BLaER1 treated with 17β-estradiol and CSF1 and Interleukin-3, amounts not matched to agents 10 nM and 100 nM (cell line): Measurements from ENCODE around the gene PYDC1.
"Not testable (repeated sequence)": the region's sequence is repeated elsewhere in the genome, so short reads cannot be mapped to it uniquely, and the experiment has no call there.

ENCODE experiments used
- H3K27ac ChIP-seq, 11 experiments: shearing (Covaris generic); formaldehyde crosslinking; 2 replicates each; pipeline ENCODE4 v1.8.1; 2022
- H3K27me3 ChIP-seq, 11 experiments: shearing (Covaris generic); formaldehyde crosslinking; 2 replicates each; pipeline ENCODE4 v1.8.1; 2022
- H3K36me3 ChIP-seq, 11 experiments: shearing (Covaris generic); formaldehyde crosslinking; 2 replicates each; pipeline ENCODE4 v1.8.1; 2022
- H3K4me1 ChIP-seq, 10 experiments: shearing (Covaris generic); formaldehyde crosslinking; 2 replicates each; pipeline ENCODE4 v1.8.1; 2022
- H3K4me2 ChIP-seq, 11 experiments: shearing (Covaris generic); formaldehyde crosslinking; 2 replicates each; pipeline ENCODE4 v1.8.1; 2022
- H3K4me3 ChIP-seq, 10 experiments: shearing (Covaris generic); formaldehyde crosslinking; 2 replicates each; pipeline ENCODE4 v1.8.1; 2022
- H3K9ac ChIP-seq, 11 experiments: shearing (Covaris generic); formaldehyde crosslinking; 2 replicates each; pipeline ENCODE4 v1.8.1; 2022
- H3K9me3 ChIP-seq, 11 experiments: shearing (Covaris generic); formaldehyde crosslinking; replicated peaks in 1 of 11; 2 replicates each; pipeline ENCODE4 v1.8.1; 2022
- H4K20me1 ChIP-seq, 11 experiments: shearing (Covaris generic); formaldehyde crosslinking; 2 replicates each; pipeline ENCODE4 v1.8.1; 2022
- Cebpa-rat ChIP-seq, 11 experiments: shearing (Covaris generic); IDR thresholded peaks; 2 replicates each; pipeline ENCODE4 v1.8.1; 2022

Gene PYDC1

GRCh38 chr16:31202414-31203375, 14.2 kb downstream of the PYDC1 start, which contains the start of gene PYCARD:
Gene PYCARD (minus strand): TSS chr16:31202760. CDS start chr16:31202690, 70 bp downstream.
- Histone ChIP-seq H3K4me3 (peak within 1 kb of the TSS; percentile 66 to 91 (median 79)), H3K36me3 (peaks cover 12 to 35% (median 24%) of the 10 kb centered on the region in 11 experiments; a peak in 19 of 22 replicates), H3K9ac (peak within 1 kb of the TSS; percentile 83 to 90 (median 86)), H3K27me3 (no peaks in the 10 kb centered on the region), H4K20me1 (peaks cover 29 to 43% (median 39%) of the 10 kb centered on the region in 11 experiments), H3K4me2 (peak within 1 kb of the TSS; percentile 92 to 99 (median 96)), H3K9me3 (no peaks in the 10 kb centered on the region), H3K27ac (peak within 1 kb of the TSS; percentile 62 to 93 (median 87); a peak in 21 of 22 replicates), H3K4me1 (peaks cover 65 to 77% (median 72%) of the 10 kb centered on the region in 10 experiments)
- no peak for TF ChIP-seq Cebpa-rat (IDR thresholded peaks at IDR 0.05)

GRCh38 chr16:31201582-31202413, 15.1 kb downstream of the PYDC1 start:
- H3K4me3 ChIP-seq = peak overlapping the region; percentile 66 to 91 (median 79)
- no peaks in the 10 kb centered on the region for H3K9me3 ChIP-seq
- no peaks in the 10 kb centered on the region for H3K27me3 ChIP-seq
- H3K36me3 ChIP-seq = peaks cover 21 to 43% (median 31%) of the 10 kb centered on the region in 11 experiments
- H3K4me1 ChIP-seq = peaks cover 64 to 81% (median 77%) of the 10 kb centered on the region in 10 experiments
- peak overlapping the region; percentile 83 to 90 (median 86) for H3K9ac ChIP-seq
- peaks cover 37 to 52% (median 48%) of the 10 kb centered on the region in 11 experiments for H4K20me1 ChIP-seq
- TF ChIP-seq Cebpa-rat (IDR thresholded peaks at IDR 0.05) = no peak
- peak overlapping the region; percentile 92 to 99 (median 96) for H3K4me2 ChIP-seq
- peak overlapping the region; percentile 52 to 93 (median 87); a peak in 21 of 22 replicates for H3K27ac ChIP-seq

GRCh38 chr16:31200821-31201568, 15.9 kb downstream of the PYDC1 start:
- Histone ChIP-seq H3K4me1 (peaks cover 60 to 86% (median 79%) of the 10 kb centered on the region in 10 experiments), H3K27ac (peak overlapping the region in 10 of 11 experiments; percentile 72 to 93 (median 88); a peak in 19 of 22 replicates), H4K20me1 (peaks cover 45 to 60% (median 56%) of the 10 kb centered on the region in 11 experiments), H3K4me3 (peak overlapping the region; percentile 66 to 91 (median 79)), H3K9me3 (no peaks in the 10 kb centered on the region), H3K36me3 (peaks cover 29 to 51% (median 39%) of the 10 kb centered on the region in 11 experiments), H3K4me2 (peak overlapping the region; percentile 92 to 99 (median 96)), H3K9ac (peak overlapping the region; percentile 83 to 90 (median 86); a peak in 21 of 22 replicates), H3K27me3 (no peaks in the 10 kb centered on the region)
- no peak for TF ChIP-seq Cebpa-rat (IDR thresholded peaks at IDR 0.05)

- H3K27me3 ChIP-seq, H3K9me3 ChIP-seq: not testable (repeated sequence)
- H3K36me3 ChIP-seq = peaks cover 38 to 60% (median 47%) of the 10 kb centered on the region in 11 experiments
- H3K27ac ChIP-seq = peak overlapping the region in 8 of 11 experiments; percentile 8 to 90 (median 46); a peak in 11 of 22 replicates
- peaks cover 60 to 93% (median 80%) of the 10 kb centered on the region in 10 experiments for H3K4me1 ChIP-seq
- H3K9ac ChIP-seq = peak overlapping the region in 8 of 11 experiments; percentile 3 to 90 (median 54); a peak in 10 of 22 replicates
- H3K4me3 ChIP-seq = peak overlapping the region in 4 of 10 experiments; percentile 79 to 91 (median 83); a peak in 6 of 20 replicates
- H4K20me1 ChIP-seq = peaks cover 53 to 69% (median 65%) of the 10 kb centered on the region in 11 experiments
- peak overlapping the region; percentile 92 to 99 (median 96) for H3K4me2 ChIP-seq
These were observed 16.8 kb downstream of the PYDC1 start for GRCh38 chr16:31200111-31200510.

GRCh38 chr16:31199430-31200041, 17.4 kb downstream of the PYDC1 start:
- Histone ChIP-seq H3K4me3 (peak overlapping the region in 1 of 10 experiments; percentile 91; a peak in 2 of 20 replicates), H3K9me3 (no peaks in the 10 kb centered on the region), H3K27ac (no peak overlapping the region), H4K20me1 (peaks cover 59 to 75% (median 71%) of the 10 kb centered on the region in 11 experiments), H3K27me3 (no peaks in the 10 kb centered on the region), H3K9ac (peak overlapping the region in 4 of 11 experiments; percentile 9 to 90 (median 55); a peak in 5 of 22 replicates), H3K4me1 (peaks cover 57 to 91% (median 76%) of the 10 kb centered on the region in 10 experiments), H3K36me3 (peaks cover 44 to 66% (median 53%) of the 10 kb centered on the region in 11 experiments), H3K4me2 (peak overlapping the region; percentile 92 to 99 (median 96); a peak in 21 of 22 replicates)
- no peak for TF ChIP-seq Cebpa-rat (IDR thresholded peaks at IDR 0.05)

GRCh38 chr16:31198207-31198882, 18.6 kb downstream of the PYDC1 start:
- Histone ChIP-seq H3K4me2 (peak overlapping the region in 10 of 11 experiments; percentile 2 to 99 (median 96); a peak in 13 of 22 replicates), H3K4me3 (no peak overlapping the region), H3K27ac (peak overlapping the region in 1 of 11 experiments; percentile 2; a peak in 1 of 22 replicates), H3K9me3 (no peaks in the 10 kb centered on the region), H3K9ac (peak overlapping the region in 4 of 11 experiments; percentile 13 to 32 (median 21); a peak in 4 of 22 replicates), H3K27me3 (no peaks in the 10 kb centered on the region), H3K36me3 (peaks cover 55 to 78% (median 65%) of the 10 kb centered on the region in 11 experiments), H4K20me1 (peaks cover 71 to 87% (median 83%) of the 10 kb centered on the region in 11 experiments), H3K4me1 (peaks cover 45 to 86% (median 65%) of the 10 kb centered on the region in 10 experiments)
- no peak for TF ChIP-seq Cebpa-rat (IDR thresholded peaks at IDR 0.05)
